ENCODE data around the gene MACROH2A1. TPM values are rescaled to one million over a fixed set of nuclear protein-coding genes. Genes with fewer than 3 reads are reported as not detected.

The MACROH2A1 gene
- total RNA-seq, 4 donors from 2014 or later: 164 to 268 (median 170) TPM

DNA sequence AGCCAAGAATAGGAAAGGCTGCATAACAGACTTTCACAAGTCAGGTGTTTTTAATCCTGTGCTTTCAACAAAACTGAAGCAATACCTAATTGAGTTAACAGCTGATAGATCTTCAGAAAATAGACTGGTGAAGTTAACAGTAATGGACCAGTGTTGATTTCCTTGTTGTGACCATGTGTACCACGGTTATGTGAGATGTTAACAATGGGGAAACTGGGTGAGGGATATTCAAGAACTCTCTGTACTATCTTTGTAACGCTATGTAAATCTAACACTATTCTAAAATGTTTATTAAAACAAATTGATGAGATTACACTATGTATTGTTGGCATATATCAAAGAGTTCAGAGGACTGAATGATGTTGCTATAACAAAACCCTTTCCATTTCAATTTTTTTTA, 36.9 kb downstream of the MACROH2A1 start:
- Histone ChIP-seq H3K4me3 (no peak overlapping the region), H3K9me3 (no peaks in the 10 kb centered on the region), H3K27ac (no peak overlapping the region), H3K36me3 (peaks cover 0 to 53% (median 6%) of the 10 kb centered on the region in 3 donors), H3K27me3 (no peaks in the 10 kb centered on the region), H3K4me1 (peaks cover 0 to 16% (median 5%) of the 10 kb centered on the region in 4 donors)
- no peak for DNase-seq (ENCODE audit: low spot score in 2 of 2)
- TF ChIP-seq EP300 (IDR thresholded peaks at IDR 0.05) (no peak), POLR2A (IDR thresholded peaks at IDR 0.05) (no peak)
- TF ChIP-seq, protein P1, sequence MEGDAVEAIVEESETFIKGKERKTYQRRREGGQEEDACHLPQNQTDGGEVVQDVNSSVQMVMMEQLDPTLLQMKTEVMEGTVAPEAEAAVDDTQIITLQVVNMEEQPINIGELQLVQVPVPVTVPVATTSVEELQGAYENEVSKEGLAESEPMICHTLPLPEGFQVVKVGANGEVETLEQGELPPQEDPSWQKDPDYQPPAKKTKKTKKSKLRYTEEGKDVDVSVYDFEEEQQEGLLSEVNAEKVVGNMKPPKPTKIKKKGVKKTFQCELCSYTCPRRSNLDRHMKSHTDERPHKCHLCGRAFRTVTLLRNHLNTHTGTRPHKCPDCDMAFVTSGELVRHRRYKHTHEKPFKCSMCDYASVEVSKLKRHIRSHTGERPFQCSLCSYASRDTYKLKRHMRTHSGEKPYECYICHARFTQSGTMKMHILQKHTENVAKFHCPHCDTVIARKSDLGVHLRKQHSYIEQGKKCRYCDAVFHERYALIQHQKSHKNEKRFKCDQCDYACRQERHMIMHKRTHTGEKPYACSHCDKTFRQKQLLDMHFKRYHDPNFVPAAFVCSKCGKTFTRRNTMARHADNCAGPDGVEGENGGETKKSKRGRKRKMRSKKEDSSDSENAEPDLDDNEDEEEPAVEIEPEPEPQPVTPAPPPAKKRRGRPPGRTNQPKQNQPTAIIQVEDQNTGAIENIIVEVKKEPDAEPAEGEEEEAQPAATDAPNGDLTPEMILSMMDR (IDR thresholded peaks at IDR 0.05): no peak
- 89 to 92% methylated on average over 2 of the region's 2 CpGs for WGBS, 2 donors

DNA sequence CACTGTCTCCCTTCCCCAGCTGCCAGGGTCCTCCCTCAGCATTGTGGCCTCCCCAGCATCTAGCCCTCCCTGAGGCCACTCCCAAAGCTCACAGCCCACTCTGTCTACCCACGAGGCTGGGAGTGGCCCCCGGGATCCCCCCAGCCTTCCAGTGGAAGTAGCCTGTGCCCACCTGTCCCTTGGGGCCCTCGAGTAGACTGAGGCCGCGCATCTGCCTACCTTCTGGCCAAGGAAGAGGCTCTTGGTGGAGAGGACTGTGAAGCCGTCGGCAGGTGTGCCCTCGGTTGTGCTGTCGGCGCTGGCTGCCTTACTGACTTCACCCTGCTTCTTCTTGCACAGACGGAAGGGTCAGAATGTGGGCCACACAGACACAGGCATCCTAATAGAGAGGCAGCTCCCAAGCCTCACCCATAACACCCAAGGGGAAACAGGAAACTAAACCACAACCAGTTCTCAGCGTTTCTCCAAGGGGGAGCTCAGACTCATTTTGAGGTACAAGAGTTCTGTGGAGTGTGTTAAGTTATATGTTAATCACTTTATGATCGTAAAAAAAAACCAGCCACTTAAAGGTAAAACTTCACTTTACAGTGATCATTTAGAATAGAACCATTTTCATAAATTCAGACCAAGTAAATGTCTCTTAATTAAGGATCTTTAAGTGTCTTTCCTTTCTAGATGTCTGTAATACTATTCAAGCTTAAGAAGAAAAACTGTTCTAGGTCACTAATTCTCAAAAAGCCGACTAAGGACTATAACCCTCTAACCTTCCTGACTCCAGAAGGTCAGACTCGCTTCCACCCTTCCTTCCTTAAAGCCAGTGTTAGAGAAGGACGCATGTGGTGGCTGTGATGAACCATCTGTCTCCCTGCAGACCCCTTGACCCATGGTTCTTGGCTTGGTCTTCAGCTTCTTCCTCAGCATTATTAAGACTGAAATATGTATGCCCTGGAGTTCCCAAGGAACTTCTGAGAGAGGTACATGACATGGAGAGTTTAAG, 38.5 kb downstream of the MACROH2A1 start:
- Histone ChIP-seq H3K4me3 (no peak overlapping the region), H3K36me3 (peaks cover 0 to 45% (median 6%) of the 10 kb centered on the region in 3 donors), H3K4me1 (peaks cover 0 to 31% (median 20%) of the 10 kb centered on the region in 4 donors), H3K27ac (no peak overlapping the region), H3K27me3 (no peaks in the 10 kb centered on the region), H3K9me3 (no peaks in the 10 kb centered on the region)
- TF ChIP-seq POLR2A (IDR thresholded peaks at IDR 0.05): no peak
- DNase-seq (ENCODE audit: low spot score in 2 of 2): no peak
- 75 to 77% methylated on average over 16 of the region's 16 CpGs for whole genome bisulfite sequencing, 2 donors

DNA sequence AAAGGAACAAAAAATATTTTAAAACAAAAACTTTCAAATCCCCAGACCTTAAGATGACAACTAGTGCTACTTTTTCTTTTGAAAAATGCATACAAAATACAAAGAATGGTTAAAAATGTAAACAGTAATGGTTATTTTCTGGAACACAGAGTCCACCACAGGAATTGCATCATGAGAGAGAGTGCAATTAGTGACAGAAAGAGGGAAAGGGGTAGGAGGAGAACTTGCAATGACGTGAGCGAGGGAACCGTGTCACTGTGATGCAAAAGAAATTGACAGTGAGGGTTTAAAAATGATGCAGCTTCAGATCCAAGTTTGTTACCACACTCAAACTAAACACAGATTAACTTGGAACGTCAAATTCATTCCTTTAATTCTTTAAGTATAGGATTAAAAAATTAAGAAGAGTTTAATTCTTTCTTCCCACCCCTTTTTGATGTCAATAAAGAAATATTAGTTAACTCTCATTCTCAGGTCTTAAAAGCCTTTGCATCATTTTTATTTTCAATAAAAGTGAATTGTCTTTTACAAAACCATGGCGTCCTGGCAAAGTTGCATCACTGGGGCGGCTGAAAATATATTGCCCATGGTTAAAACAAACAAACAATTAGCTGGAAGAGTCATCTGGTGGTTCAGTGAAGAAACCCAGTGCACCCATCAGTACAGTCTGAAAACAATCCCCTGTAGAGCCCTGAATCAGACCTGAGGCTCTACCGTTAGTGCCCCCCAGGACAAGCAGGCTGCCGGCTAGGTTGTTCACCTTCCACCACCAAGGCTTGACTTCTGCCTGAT, 39.5 kb downstream of the MACROH2A1 start:
- Histone ChIP-seq H3K27ac (no peak overlapping the region), H3K9me3 (no peaks in the 10 kb centered on the region), H3K27me3 (no peaks in the 10 kb centered on the region), H3K36me3 (peaks cover 0 to 43% (median 6%) of the 10 kb centered on the region in 3 donors), H3K4me1 (peaks cover 0 to 35% (median 30%) of the 10 kb centered on the region in 4 donors), H3K4me3 (no peak overlapping the region)
- no peak for DNase-seq (ENCODE audit: low spot score in 2 of 2)
- TF ChIP-seq, protein P1 (IDR thresholded peaks at IDR 0.05): no peak
- TF ChIP-seq EP300 (IDR thresholded peaks at IDR 0.05): no peak
- TF ChIP-seq POLR2A (IDR thresholded peaks at IDR 0.05): no peak
- WGBS, 2 donors: 83% methylated on average over 8 of the region's 8 CpGs

DNA sequence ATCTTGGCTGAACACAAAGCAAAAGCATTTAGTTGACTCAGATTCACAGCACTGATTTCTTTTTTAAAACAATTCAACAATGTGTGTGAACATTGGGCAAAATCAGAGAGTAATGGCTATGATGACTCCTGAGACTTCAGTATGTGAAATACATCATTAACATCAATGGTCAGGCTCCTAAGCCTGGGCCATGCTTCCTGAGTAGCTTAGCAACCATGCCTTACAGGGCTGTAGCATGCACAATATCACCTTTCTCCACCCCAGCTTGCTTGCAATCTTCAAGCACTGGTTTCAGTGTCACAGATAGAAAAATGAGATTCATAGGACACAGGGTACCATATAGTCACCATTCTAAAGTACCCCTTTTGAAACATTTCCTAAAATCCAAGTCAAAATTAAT, 41.3 kb downstream of the MACROH2A1 start:
- Histone ChIP-seq H3K27ac (peak overlapping the region in 2 of 4 donors; percentile 79 to 84), H3K9me3 (no peaks in the 10 kb centered on the region), H3K36me3 (peaks cover 0 to 36% (median 6%) of the 10 kb centered on the region in 3 donors), H3K4me1 (peaks cover 0 to 54% (median 39%) of the 10 kb centered on the region in 4 donors), H3K27me3 (no peaks in the 10 kb centered on the region), H3K4me3 (no peak overlapping the region)
- TF ChIP-seq, protein P1 (IDR thresholded peaks at IDR 0.05): no peak
- TF ChIP-seq EP300 (IDR thresholded peaks at IDR 0.05): no peak
- no peak for DNase-seq (ENCODE audit: low spot score in 2 of 2)

DNA sequence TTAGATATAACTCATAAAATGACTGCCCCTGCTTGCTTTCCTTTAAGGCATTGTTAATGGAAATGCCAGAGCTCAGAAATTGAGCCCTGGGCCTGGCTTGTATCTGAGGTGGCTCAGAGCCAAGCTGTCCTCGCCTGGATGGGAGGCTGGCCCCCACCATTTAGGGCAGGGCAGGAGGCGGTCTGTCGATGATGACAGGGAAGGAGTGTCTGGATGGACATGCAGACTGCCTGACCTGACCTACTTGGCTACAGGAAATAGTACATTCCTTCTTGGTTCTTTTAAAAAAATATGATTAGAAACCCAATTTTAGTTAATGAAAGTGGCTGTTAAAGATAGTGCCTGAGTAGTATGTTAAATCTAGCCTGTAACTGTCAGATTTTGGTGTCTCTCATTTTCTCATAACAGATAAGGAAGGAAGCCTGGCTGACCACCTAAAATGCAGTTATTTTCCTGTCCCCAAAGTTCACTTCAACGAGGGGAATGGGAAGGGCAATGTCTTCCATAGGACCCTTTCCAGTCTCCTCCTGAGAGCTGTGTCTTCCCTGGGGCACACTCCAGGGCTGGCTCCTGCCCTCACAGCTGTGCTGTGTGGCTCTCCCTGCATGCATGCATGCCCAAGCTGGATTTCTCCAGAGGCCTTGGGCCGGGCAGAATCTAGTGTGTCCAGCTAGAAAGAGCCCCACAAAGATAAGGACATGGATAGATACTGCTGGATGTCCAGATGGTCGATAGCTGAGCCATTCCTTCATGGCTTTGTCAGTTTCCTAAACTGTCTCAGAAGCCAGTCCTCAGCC, 42.3 kb downstream of the MACROH2A1 start:
- H3K27ac ChIP-seq: peak overlapping the region in 3 of 4 donors; percentile 57 to 84 (median 79)
- peak in 1 of 2 donors; percentile 50 for TF ChIP-seq EP300 (IDR thresholded peaks at IDR 0.05)
- TF ChIP-seq, protein P1 (IDR thresholded peaks at IDR 0.05): no peak
- TF ChIP-seq POLR2A (IDR thresholded peaks at IDR 0.05): no peak
- peaks cover 0 to 36% (median 6%) of the 10 kb centered on the region in 3 donors for H3K36me3 ChIP-seq
- no peaks in the 10 kb centered on the region for H3K27me3 ChIP-seq
- H3K4me3 ChIP-seq: no peak overlapping the region
- peaks cover 0 to 54% (median 39%) of the 10 kb centered on the region in 4 donors for H3K4me1 ChIP-seq
- H3K9me3 ChIP-seq: no peaks in the 10 kb centered on the region
- 30% methylated on average over 6 of the region's 6 CpGs for WGBS, 2 donors
- peak; percentile 69 to 75 for DNase-seq (ENCODE audit: low spot score in 2 of 2)
